ENCODE results near the gene SP6.

SP6 gene

GRCh38 chr17:47813077-47813476 is 37.9 kb downstream of the SP6 start:
- H3K27ac Mint-ChIP-seq = no peak overlapping the region
- no peaks in the 10 kb centered on the region for H3K9me3 Mint-ChIP-seq

GRCh38 chr17:47812146-47812920 is 38.6 kb downstream of the SP6 start:
- DNase-seq = no peak
- Mint-ChIP-seq H3K4me3 (no peak overlapping the region), H3K4me1 (no peaks in the 10 kb centered on the region), H3K9me3 (no peaks in the 10 kb centered on the region), H3K27ac (no peak overlapping the region), H3K27me3 (no peaks in the 10 kb centered on the region), H3K36me3 (peaks cover 51% of the 10 kb centered on the region)
- CTCF ChIA-PET = interaction anchor here (0.6 to 1.2 kb wide), 2 partner anchors 113 to 136 kb away, joined by 3 to 4 read pairs; no protein-coding TSS in a partner anchor

More at GRCh38 chr17:47813077-47813476, 37.9 kb downstream of the SP6 start:
- Mint-ChIP-seq H3K27me3 (no peaks in the 10 kb centered on the region), H3K4me3 (no peak overlapping the region), H3K36me3 (peaks cover 49% of the 10 kb centered on the region), H3K4me1 (no peaks in the 10 kb centered on the region)
- CTCF ChIA-PET = interaction anchor here (1.2 kb wide), 1 partner anchor 114 kb away, joined by 4 read pairs; no protein-coding TSS in a partner anchor
- DNase-seq = no peak

GRCh38 chr17:47811709-47812108 is 39.3 kb downstream of the SP6 start:
- Mint-ChIP-seq H3K27ac (no peak overlapping the region), H3K9me3 (no peaks in the 10 kb centered on the region), H3K4me3 (no peak overlapping the region), H3K4me1 (no peaks in the 10 kb centered on the region), H3K36me3 (peaks cover 49% of the 10 kb centered on the region), H3K27me3 (no peaks in the 10 kb centered on the region)
- no peak for DNase-seq
- CTCF ChIA-PET = interaction anchor here (1.2 kb wide), 1 partner anchor 113 kb away, joined by 4 read pairs; no protein-coding TSS in a partner anchor

GRCh38 chr17:47810901-47811635 is 39.9 kb downstream of the SP6 start:
- H3K4me1 Mint-ChIP-seq = no peaks in the 10 kb centered on the region
- no peak overlapping the region for H3K27ac Mint-ChIP-seq
- no peak overlapping the region for H3K4me3 Mint-ChIP-seq
- peaks cover 47% of the 10 kb centered on the region for H3K36me3 Mint-ChIP-seq
- DNase-seq = no peak
- no peaks in the 10 kb centered on the region for H3K9me3 Mint-ChIP-seq
- H3K27me3 Mint-ChIP-seq = no peaks in the 10 kb centered on the region
- CTCF ChIA-PET = no interaction called here

- no peaks in the 10 kb centered on the region for H3K9me3 Mint-ChIP-seq
- H3K27ac Mint-ChIP-seq = no peak overlapping the region
- CTCF ChIA-PET = interaction anchor here (0.5 kb wide), 1 partner anchor 111 kb away, joined by 3 read pairs; no protein-coding TSS in a partner anchor
- no peaks in the 10 kb centered on the region for H3K4me1 Mint-ChIP-seq
- no peak for DNase-seq
- H3K36me3 Mint-ChIP-seq = peaks cover 42% of the 10 kb centered on the region
- no peaks in the 10 kb centered on the region for H3K27me3 Mint-ChIP-seq
- H3K4me3 Mint-ChIP-seq = no peak overlapping the region
Measured at GRCh38 chr17:47810200-47810821, 40.7 kb downstream of the SP6 start.

- Mint-ChIP-seq H3K9me3 (no peaks in the 10 kb centered on the region), H3K4me1 (no peaks in the 10 kb centered on the region)
Measured at GRCh38 chr17:47808830-47809480, 42.0 kb downstream of the SP6 start.

GRCh38 chr17:47808036-47808829 is 42.7 kb downstream of the SP6 start:
- CTCF ChIA-PET = interaction anchor here (0.7 to 0.9 kb wide), 2 partner anchors 10 to 66 kb away, joined by 3 read pairs; no protein-coding TSS in a partner anchor
- DNase-seq = no peak
- Mint-ChIP-seq H3K4me3 (no peak overlapping the region), H3K9me3 (no peaks in the 10 kb centered on the region), H3K27me3 (peaks cover 11% of the 10 kb centered on the region), H3K4me1 (no peaks in the 10 kb centered on the region), H3K36me3 (peaks cover 35% of the 10 kb centered on the region), H3K27ac (no peak overlapping the region)

More at GRCh38 chr17:47808830-47809480, 42.0 kb downstream of the SP6 start:
- Mint-ChIP-seq H3K4me3 (no peak overlapping the region), H3K27me3 (peaks cover 7% of the 10 kb centered on the region), H3K27ac (no peak overlapping the region), H3K36me3 (peaks cover 35% of the 10 kb centered on the region)
- CTCF ChIA-PET = interaction anchor here (0.7 to 0.9 kb wide), 2 partner anchors 10 to 67 kb away, joined by 3 read pairs; no protein-coding TSS in a partner anchor
- DNase-seq = no peak

GRCh38 chr17:47807421-47807820 is 43.5 kb downstream of the SP6 start:
- H3K9me3 Mint-ChIP-seq = no peaks in the 10 kb centered on the region
- no peaks in the 10 kb centered on the region for H3K4me1 Mint-ChIP-seq
- no peak overlapping the region for H3K27ac Mint-ChIP-seq
- H3K4me3 Mint-ChIP-seq = no peak overlapping the region
- H3K36me3 Mint-ChIP-seq = peaks cover 35% of the 10 kb centered on the region
- peaks cover 13% of the 10 kb centered on the region for H3K27me3 Mint-ChIP-seq
- CTCF ChIA-PET = no interaction called here
- no peak for DNase-seq

- no peaks in the 10 kb centered on the region for H3K9me3 Mint-ChIP-seq
- CTCF ChIA-PET = no interaction called here
- DNase-seq = no peak
- H3K36me3 Mint-ChIP-seq = peaks cover 30% of the 10 kb centered on the region
- H3K27ac Mint-ChIP-seq = no peak overlapping the region
- no peaks in the 10 kb centered on the region for H3K4me1 Mint-ChIP-seq
- no peak overlapping the region for H3K4me3 Mint-ChIP-seq
- H3K27me3 Mint-ChIP-seq = peaks cover 18% of the 10 kb centered on the region
Measured at GRCh38 chr17:47806913-47807255, 44.1 kb downstream of the SP6 start.

- no peaks in the 10 kb centered on the region for H3K9me3 Mint-ChIP-seq
- peaks cover 24% of the 10 kb centered on the region for H3K36me3 Mint-ChIP-seq
- no peak overlapping the region for H3K27ac Mint-ChIP-seq
- H3K4me1 Mint-ChIP-seq = no peaks in the 10 kb centered on the region
- H3K4me3 Mint-ChIP-seq = no peak overlapping the region
- no peak for DNase-seq
- H3K27me3 Mint-ChIP-seq = peaks cover 23% of the 10 kb centered on the region
- CTCF ChIA-PET = interaction anchor here (0.6 kb wide), 1 partner anchor 118 kb away, joined by 3 read pairs; no protein-coding TSS in a partner anchor
Measured at GRCh38 chr17:47806026-47806912, 44.7 kb downstream of the SP6 start.

- no peak overlapping the region for H3K27ac Mint-ChIP-seq
- no peak for DNase-seq
- CTCF ChIA-PET = interaction anchor here (1.1 kb wide), 1 partner anchor 14 kb away, joined by 3 read pairs; no protein-coding TSS in a partner anchor
Measured at GRCh38 chr17:47804461-47804860, 46.5 kb downstream of the SP6 start.

GRCh38 chr17:47803751-47804150 is 47.2 kb downstream of the SP6 start:
- no peaks in the 10 kb centered on the region for H3K9me3 Mint-ChIP-seq

More at GRCh38 chr17:47804461-47804860, 46.5 kb downstream of the SP6 start:
- H3K4me1 Mint-ChIP-seq = no peaks in the 10 kb centered on the region
- peaks cover 9% of the 10 kb centered on the region for H3K36me3 Mint-ChIP-seq
- peaks cover 29% of the 10 kb centered on the region for H3K27me3 Mint-ChIP-seq
- H3K4me3 Mint-ChIP-seq = no peak overlapping the region
- no peaks in the 10 kb centered on the region for H3K9me3 Mint-ChIP-seq

More at GRCh38 chr17:47803751-47804150, 47.2 kb downstream of the SP6 start:
- H3K36me3 Mint-ChIP-seq = peaks cover 9% of the 10 kb centered on the region
- CTCF ChIA-PET = interaction anchor here (1.1 to 2.1 kb wide), 2 partner anchors 11 to 15 kb away, joined by 3 to 4 read pairs; no protein-coding TSS in a partner anchor
- H3K4me1 Mint-ChIP-seq = no peaks in the 10 kb centered on the region
- H3K4me3 Mint-ChIP-seq = no peak overlapping the region
- peaks cover 29% of the 10 kb centered on the region for H3K27me3 Mint-ChIP-seq
- no peak overlapping the region for H3K27ac Mint-ChIP-seq
- no peak for DNase-seq

Measured in activated naive CD4-positive, alpha-beta T cell treated with anti-CD3 and anti-CD28 coated beads, Interleukin-2, amount 10 ng/mL, durations not matched to agents 7 days and 5 days (primary cell).